PFSK-1 (cell line): ENCODE results near the gene AOPEP.

ENCODE experiments used
- FOXP2 ChIP-seq: optimal IDR thresholded peaks from 2 replicates; pipeline ENCODE3; 2011; ENCODE audit warnings: borderline replicate concordance, control low read depth, inconsistent platforms; ENCODE audit not compliant: insufficient read depth; ENCODE audit errors: extremely low read length, extremely low read depth
- POLR2AphosphoS5 ChIP-seq: IDR thresholded peaks from 2 replicates; pipeline ENCODE4 v1.6.1; 2012; ENCODE audit warnings: low read depth, mild to moderate bottlenecking, control low read depth, low read length, moderate library complexity
- SIN3A ChIP-seq: IDR thresholded peaks from 2 replicates; pipeline ENCODE4 v1.6.1; 2012; ENCODE audit warnings: mild to moderate bottlenecking, low read length, moderate library complexity, borderline replicate concordance; ENCODE audit not compliant: insufficient read depth
- TAF1 ChIP-seq: IDR thresholded peaks from 2 replicates; pipeline ENCODE4 v1.6.1; 2012; ENCODE audit warnings: low read length, control low read depth, borderline replicate concordance; ENCODE audit not compliant: insufficient read depth
- TF ChIP-seq, protein P1 (sequence below), 2 experiments: IDR thresholded peaks; 2 replicates each; pipeline versions ENCODE4 v1.6.1 to v1.8.0; 2011 to 2012; ENCODE audit warnings: low read depth in 2 of 2, low read length in 2 of 2, control low read depth in 1 of 2, inconsistent platforms in 1 of 2, mild to moderate bottlenecking in 1 of 2, moderate library complexity in 1 of 2; ENCODE audit not compliant: insufficient read depth in 1 of 2

DNA sequence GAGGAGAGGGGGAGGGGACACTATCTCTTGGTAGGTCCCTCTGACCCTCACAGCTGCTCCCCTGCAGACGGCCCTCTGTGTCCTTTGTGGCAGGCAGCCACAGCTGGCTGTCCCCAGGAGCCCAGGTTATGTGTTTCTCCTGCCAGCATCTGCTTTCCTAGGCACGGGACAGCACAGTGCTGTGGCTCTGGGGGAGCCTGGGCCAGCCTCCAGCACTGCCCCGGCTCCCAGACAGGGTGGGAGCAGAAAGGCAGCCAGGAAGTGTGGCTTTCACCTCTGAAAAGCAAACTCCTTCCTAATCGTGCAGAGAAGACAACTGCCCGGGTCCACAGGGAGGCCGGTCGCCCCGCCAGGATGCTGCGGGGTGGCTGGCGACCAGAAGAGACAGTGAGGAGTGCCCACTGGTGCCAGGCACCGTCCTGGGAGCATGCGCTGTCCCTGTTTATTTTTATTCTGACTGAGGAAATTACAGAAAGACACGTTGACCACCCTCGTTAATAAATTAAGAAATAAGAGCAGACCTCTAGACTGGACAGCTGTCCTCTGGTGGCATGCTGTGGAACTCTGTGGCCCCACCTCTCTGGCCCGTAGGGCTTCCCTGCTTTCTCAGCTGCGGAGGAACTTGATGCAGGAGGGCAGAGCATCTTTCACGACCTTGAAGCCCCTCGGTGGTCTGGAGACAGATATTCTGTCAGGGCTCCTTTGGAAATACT, 350.7 kb downstream of the AOPEP start:
- no peak for TF ChIP-seq TAF1
- TF ChIP-seq, protein P1, sequence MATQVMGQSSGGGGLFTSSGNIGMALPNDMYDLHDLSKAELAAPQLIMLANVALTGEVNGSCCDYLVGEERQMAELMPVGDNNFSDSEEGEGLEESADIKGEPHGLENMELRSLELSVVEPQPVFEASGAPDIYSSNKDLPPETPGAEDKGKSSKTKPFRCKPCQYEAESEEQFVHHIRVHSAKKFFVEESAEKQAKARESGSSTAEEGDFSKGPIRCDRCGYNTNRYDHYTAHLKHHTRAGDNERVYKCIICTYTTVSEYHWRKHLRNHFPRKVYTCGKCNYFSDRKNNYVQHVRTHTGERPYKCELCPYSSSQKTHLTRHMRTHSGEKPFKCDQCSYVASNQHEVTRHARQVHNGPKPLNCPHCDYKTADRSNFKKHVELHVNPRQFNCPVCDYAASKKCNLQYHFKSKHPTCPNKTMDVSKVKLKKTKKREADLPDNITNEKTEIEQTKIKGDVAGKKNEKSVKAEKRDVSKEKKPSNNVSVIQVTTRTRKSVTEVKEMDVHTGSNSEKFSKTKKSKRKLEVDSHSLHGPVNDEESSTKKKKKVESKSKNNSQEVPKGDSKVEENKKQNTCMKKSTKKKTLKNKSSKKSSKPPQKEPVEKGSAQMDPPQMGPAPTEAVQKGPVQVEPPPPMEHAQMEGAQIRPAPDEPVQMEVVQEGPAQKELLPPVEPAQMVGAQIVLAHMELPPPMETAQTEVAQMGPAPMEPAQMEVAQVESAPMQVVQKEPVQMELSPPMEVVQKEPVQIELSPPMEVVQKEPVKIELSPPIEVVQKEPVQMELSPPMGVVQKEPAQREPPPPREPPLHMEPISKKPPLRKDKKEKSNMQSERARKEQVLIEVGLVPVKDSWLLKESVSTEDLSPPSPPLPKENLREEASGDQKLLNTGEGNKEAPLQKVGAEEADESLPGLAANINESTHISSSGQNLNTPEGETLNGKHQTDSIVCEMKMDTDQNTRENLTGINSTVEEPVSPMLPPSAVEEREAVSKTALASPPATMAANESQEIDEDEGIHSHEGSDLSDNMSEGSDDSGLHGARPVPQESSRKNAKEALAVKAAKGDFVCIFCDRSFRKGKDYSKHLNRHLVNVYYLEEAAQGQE (IDR thresholded peaks at IDR 0.05; ENCODE audit: insufficient read depth in 1 of 2, low read depth in 2 of 2, low read length in 2 of 2) = no peak
- no peak for TF ChIP-seq SIN3A
- TF ChIP-seq POLR2AphosphoS5 = no peak
- no peak for TF ChIP-seq FOXP2
